Activated CD8-positive, alpha-beta T cell treated with anti-CD3 and anti-CD28 coated beads, Interleukin-2, amount 10 ng/mL, durations not matched to agents 7 days and 5 days (primary cell): ENCODE measurements around the gene NDE1. TPM values are rescaled to one million over a fixed set of nuclear protein-coding genes. Genes with fewer than 3 reads are reported as not detected.
A peak's percentile ranks its signal among the peaks of the same experiment; 100 is the strongest.

ENCODE experiments used
- ATAC-seq: fragments of 150-1000 bp; cut with Tn5 transposase; one replicate; pipeline ENCODE4 v1.10.0; 2021; ENCODE audit warnings: moderate library complexity
- CTCF ChIA-PET: fragments of 350-600 bp; sonication (Branson Sonifier 250); formaldehyde crosslinking; loops from one replicate; lab custom pipeline; 2021; ENCODE audit warnings: antibody characterized with exemption; lab: Charles Lee
- POLR2A ChIA-PET: fragments of 350-600 bp; sonication (Branson Sonifier 250); formaldehyde crosslinking; loops from one replicate; lab custom pipeline; 2021; ENCODE audit warnings: antibody characterized with exemption; lab: Charles Lee
- DNase-seq: peaks from one replicate; pipeline ENCODE4 v3.0.0-alpha.2; 2020
- H3K27ac Mint-ChIP-seq: one replicate; pipeline ENCODE4 v1.8.0; 2021; ENCODE audit warnings: mild to moderate bottlenecking, mixed read lengths
- H3K27me3 Mint-ChIP-seq: one replicate; pipeline ENCODE4 v1.8.0; 2021; ENCODE audit warnings: low read depth, mixed read lengths
- H3K36me3 Mint-ChIP-seq: one replicate; pipeline ENCODE4 v1.8.0; 2021; ENCODE audit warnings: low read depth, mixed read lengths
- H3K4me1 Mint-ChIP-seq: one replicate; pipeline ENCODE4 v1.8.0; 2021; ENCODE audit warnings: low read depth, mixed read lengths
- H3K4me3 Mint-ChIP-seq: one replicate; pipeline ENCODE4 v1.8.0; 2021; ENCODE audit warnings: mild to moderate bottlenecking, mixed read lengths
- H3K9me3 Mint-ChIP-seq: one replicate; pipeline ENCODE4 v1.8.0; 2022; ENCODE audit warnings: mixed read lengths; ENCODE audit not compliant: insufficient read depth
- total RNA-seq, 2 experiments: library from RNA; stranded (reverse); gene quantifications; one replicate each; pipeline ENCODE4 v1.2.3, GENCODE V29; 2021

Gene NDE1
- total RNA-seq, 2 experiments from 2014 or later: 140 to 141 TPM

DNA sequence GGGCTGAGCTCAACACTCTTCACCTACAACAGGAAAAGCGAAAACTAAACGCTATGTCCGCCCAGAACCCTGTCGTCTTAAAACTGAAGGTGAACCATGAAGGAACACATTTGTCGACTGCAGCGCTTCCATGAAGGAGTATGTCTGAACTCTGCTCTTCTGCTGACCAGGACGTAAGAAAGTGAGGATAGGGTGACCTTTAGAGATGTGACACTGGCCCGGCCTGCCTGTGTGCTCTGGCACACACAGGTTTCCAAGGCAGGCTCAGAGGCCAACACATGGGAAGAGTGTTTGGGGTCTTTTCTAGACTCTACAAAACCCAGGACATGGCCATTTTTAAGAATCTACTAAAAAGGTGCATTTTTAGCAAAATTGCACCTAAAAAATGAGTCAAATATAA is 28.2 kb upstream of the NDE1 start:
- peaks cover 50% of the 10 kb centered on the region for H3K36me3 Mint-ChIP-seq
- H3K9me3 Mint-ChIP-seq: no peaks in the 10 kb centered on the region
- ATAC-seq (no peak), DNase-seq (no peak)
- POLR2A ChIA-PET: no interaction called here
- H3K4me1 Mint-ChIP-seq: no peaks in the 10 kb centered on the region
- no peak overlapping the region for H3K27ac Mint-ChIP-seq
- H3K4me3 Mint-ChIP-seq: no peak overlapping the region
- H3K27me3 Mint-ChIP-seq: no peaks in the 10 kb centered on the region
- CTCF ChIA-PET: interaction anchor here (1.0 to 2.0 kb wide), 3 partner anchors 14 to 25 kb away, joined by 3 to 7 read pairs (median 5); partner anchors contain the start of gene MARF1

GRCh38 chr16:15631730-15632409 is 18.2 kb upstream of the NDE1 start:
- Mint-ChIP-seq H3K4me1 (peaks cover 22% of the 10 kb centered on the region), H3K4me3 (no peak overlapping the region), H3K9me3 (no peaks in the 10 kb centered on the region), H3K27ac (no peak overlapping the region), H3K27me3 (no peaks in the 10 kb centered on the region), H3K36me3 (peaks cover 68% of the 10 kb centered on the region)
- ChIA-PET POLR2A (no interaction called here), CTCF (interaction anchor here (0.8 to 3.7 kb wide), 2 partner anchors 11 to 21 kb away, joined by 3 to 16 read pairs; partner anchors contain the start of gene MARF1)
- DNase-seq (no peak), ATAC-seq (no peak)

DNA sequence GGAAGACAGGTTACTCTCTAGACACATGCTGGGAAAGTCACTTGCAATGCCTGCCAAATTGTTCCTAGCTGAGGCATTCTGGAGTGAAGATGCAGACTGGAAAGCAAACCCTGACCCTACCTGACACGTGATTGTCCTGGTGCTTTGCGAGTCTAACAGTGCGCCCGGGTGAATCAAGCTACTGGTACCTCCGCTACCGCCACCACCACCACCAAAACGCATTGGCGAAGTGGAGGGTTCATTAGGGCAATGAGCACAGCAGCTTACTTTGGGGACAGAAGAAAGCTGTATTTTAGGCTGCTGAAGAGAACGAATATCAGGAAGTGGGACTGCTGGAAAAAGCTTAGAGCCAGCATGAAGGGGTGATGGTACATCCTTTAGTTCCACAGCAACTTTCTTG is 14.1 kb upstream of the NDE1 start:
- Mint-ChIP-seq H3K4me1 (peaks cover 53% of the 10 kb centered on the region), H3K36me3 (peaks cover 80% of the 10 kb centered on the region), H3K27ac (peak overlapping the region; percentile 93), H3K27me3 (no peaks in the 10 kb centered on the region), H3K4me3 (peak overlapping the region; percentile 31), H3K9me3 (no peaks in the 10 kb centered on the region)
- no peak for DNase-seq
- POLR2A ChIA-PET: interaction anchor here (0.6 to 1.0 kb wide), 2 partner anchors 36 to 113 kb away, joined by 3 read pairs; no protein-coding TSS in a partner anchor
- no peak for ATAC-seq
- CTCF ChIA-PET: interaction anchor here (1.4 to 3.1 kb wide), 2 partner anchors 7 to 13 kb away, joined by 5 to 14 read pairs; partner anchors contain the start of gene MARF1

DNA sequence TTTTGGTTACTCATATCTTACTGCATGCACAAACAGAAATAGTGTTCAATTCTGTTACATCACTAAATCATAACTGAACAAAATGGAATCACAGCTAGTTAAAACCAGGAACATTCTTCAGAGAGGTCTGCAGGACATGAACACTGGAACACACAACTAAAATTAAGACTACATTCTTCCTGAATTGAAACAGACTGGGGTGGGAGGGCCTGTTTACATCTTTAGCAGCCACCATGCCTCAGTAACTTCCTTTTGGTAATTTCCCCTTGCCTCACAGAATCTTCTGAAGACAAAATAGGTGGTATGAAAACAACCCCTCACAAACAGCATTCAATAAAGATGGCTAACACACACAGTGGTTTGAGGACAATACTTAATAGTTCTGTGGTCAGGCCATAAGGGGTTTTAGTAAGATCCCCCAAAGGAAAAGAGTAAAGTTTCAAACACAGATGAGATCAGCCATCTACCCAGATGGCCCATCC is 13.6 kb upstream of the NDE1 start:
- Mint-ChIP-seq H3K27me3 (no peaks in the 10 kb centered on the region), H3K9me3 (no peaks in the 10 kb centered on the region), H3K27ac (peak overlapping the region; percentile 93), H3K4me3 (peak overlapping the region; percentile 27), H3K36me3 (peaks cover 77% of the 10 kb centered on the region), H3K4me1 (peaks cover 58% of the 10 kb centered on the region)
- POLR2A ChIA-PET: interaction anchor here (0.6 to 1.0 kb wide), 2 partner anchors 36 to 114 kb away, joined by 3 read pairs; no protein-coding TSS in a partner anchor
- CTCF ChIA-PET: interaction anchor here (1.4 kb wide), 1 partner anchor 14 kb away, joined by 5 read pairs; no protein-coding TSS in a partner anchor
- DNase-seq (no peak), ATAC-seq (peak; percentile 37)

DNA sequence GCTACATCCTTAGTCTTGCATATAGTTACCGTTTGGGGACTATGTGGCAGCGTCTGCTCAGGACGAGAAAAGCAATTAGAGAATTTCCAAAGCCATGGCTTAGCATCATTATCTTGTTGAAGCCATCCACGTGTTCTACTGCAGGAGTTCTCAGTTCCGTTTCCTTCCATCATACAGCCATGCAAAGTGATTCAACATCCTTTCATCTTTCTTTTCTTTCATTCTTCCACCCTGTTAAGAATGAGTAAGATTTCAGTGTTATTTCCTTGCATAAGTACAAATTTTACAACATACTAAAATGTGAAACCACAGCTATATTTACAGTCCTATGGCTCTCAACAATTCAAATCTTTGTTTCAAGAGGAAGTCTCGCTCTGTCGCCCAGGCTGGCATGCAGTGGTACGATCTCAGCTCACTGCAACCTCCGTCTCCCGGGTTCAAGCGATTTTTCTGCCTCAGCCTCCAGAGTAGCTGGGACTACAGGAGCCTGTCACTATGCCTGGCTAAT is 10.9 kb upstream of the NDE1 start:
- Mint-ChIP-seq H3K27me3 (no peaks in the 10 kb centered on the region), H3K9me3 (no peaks in the 10 kb centered on the region), H3K4me3 (peak overlapping the region; percentile 61), H3K36me3 (peaks cover 59% of the 10 kb centered on the region), H3K4me1 (peaks cover 72% of the 10 kb centered on the region), H3K27ac (peak overlapping the region; percentile 90)
- CTCF ChIA-PET: no interaction called here
- ATAC-seq: no peak
- POLR2A ChIA-PET: interaction anchor here (0.9 kb wide), 1 partner anchor 43 kb away, joined by 3 read pairs; no protein-coding TSS in a partner anchor
- no peak for DNase-seq

DNA sequence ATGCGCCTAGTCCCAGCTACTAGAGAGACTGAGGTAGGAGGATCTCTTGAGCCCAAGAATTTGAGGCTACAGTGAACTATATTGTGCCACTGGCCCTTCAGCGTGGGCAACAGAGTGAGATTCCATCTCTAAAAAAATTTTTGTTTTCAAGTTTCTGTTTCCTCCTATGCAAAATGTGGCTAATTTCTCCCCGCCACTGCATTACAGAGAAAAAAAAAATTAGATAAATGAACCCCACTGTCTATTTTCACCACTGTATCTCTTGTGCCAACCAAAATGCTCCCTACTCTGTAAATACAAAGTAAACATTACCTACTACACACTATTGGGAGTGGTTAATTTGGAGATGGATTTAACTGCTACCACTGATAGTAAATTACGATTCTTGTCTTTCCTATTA is 9.1 kb upstream of the NDE1 start:
- Mint-ChIP-seq H3K36me3 (peaks cover 42% of the 10 kb centered on the region), H3K27me3 (no peaks in the 10 kb centered on the region), H3K27ac (peak overlapping the region; percentile 95), H3K4me1 (peaks cover 64% of the 10 kb centered on the region), H3K4me3 (peak overlapping the region; percentile 94), H3K9me3 (no peaks in the 10 kb centered on the region)
- DNase-seq (no peak), ATAC-seq (no peak)
- ChIA-PET POLR2A (interaction anchor here (2.1 to 3.3 kb wide), 2 partner anchors 18 to 50 kb away, joined by 11 to 16 read pairs; no protein-coding TSS in a partner anchor), CTCF (interaction anchor here (1.1 to 3.9 kb wide), 5 partner anchors 6 to 213 kb away, joined by 4 to 17 read pairs (median 14); no protein-coding TSS in a partner anchor)

DNA sequence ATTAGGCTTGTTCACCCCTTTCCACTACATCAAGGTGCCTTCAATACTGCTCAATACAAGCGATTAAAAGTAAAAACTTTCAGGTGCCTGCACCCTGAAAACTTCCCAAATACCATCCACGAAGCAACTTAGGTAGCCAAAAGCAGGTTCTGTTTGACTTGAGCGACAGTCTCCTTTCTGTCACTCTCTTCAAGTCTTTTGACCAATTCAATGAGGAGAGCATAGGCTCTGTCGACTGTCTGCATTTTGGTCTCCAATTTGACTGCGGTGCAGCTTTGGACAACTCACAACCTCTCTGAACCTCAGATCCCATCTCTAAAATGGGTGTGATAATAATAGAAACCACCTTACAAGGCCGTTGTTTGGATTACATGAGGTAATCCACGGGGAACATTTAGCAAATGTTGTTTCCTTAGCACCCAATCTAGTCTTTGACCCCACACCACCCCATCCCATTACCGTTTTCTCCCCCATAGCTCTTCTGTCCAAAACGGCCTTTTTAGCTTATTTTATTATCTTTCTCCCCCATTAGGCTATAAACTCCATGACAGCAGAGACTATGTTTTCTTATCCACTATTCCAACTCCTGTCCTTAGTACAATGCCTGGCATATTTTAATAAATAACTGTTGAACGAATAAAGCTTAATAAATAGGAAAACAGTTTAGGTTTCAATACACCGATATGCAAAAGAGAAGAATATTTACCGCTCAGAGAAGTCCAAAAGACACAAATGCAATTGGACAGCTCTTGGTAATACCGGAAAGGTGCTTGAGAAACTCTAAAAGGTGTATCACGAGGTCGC is 8.1 kb upstream of the NDE1 start:
- H3K4me1 Mint-ChIP-seq: peaks cover 54% of the 10 kb centered on the region
- H3K4me3 Mint-ChIP-seq: peak overlapping the region; percentile 94
- H3K27ac Mint-ChIP-seq: peak overlapping the region; percentile 95
- H3K27me3 Mint-ChIP-seq: peaks cover 2% of the 10 kb centered on the region
- H3K36me3 Mint-ChIP-seq: peaks cover 32% of the 10 kb centered on the region
- ATAC-seq (no peak), DNase-seq (no peak)
- no peaks in the 10 kb centered on the region for H3K9me3 Mint-ChIP-seq
- POLR2A ChIA-PET: interaction anchor here (1.1 to 3.3 kb wide), 11 partner anchors 9 to 132 kb away, joined by 3 to 20 read pairs (median 5); no protein-coding TSS in a partner anchor
- CTCF ChIA-PET: interaction anchor here (0.7 to 3.9 kb wide), 22 partner anchors 7 to 214 kb away, joined by 3 to 27 read pairs (median 4); no protein-coding TSS in a partner anchor

- Mint-ChIP-seq H3K4me3 (peak overlapping the region; percentile 94), H3K4me1 (peaks cover 49% of the 10 kb centered on the region), H3K9me3 (no peaks in the 10 kb centered on the region), H3K27ac (peak overlapping the region; percentile 95), H3K36me3 (peaks cover 26% of the 10 kb centered on the region), H3K27me3 (peaks cover 4% of the 10 kb centered on the region)
- ChIA-PET CTCF (interaction anchor here (0.7 to 3.9 kb wide), 27 partner anchors 8 to 216 kb away, joined by 3 to 27 read pairs (median 4); no protein-coding TSS in a partner anchor), POLR2A (interaction anchor here (0.6 to 3.3 kb wide), 15 partner anchors 8 to 133 kb away, joined by 3 to 20 read pairs (median 4); no protein-coding TSS in a partner anchor)
- DNase-seq (peak; percentile 89), ATAC-seq (peak; percentile 79)
These were observed 7.4 kb upstream of the NDE1 start for GRCh38 chr16:15642557-15643047.

GRCh38 chr16:15643048-15643945 is 6.7 kb upstream of the NDE1 start, which contains the start of gene MARF1:
TSS of gene MARF1 (minus strand) at chr16:15643154. CDS start at chr16:15639233, 3,921 bp downstream.
- CTCF ChIA-PET: interaction anchor here (0.8 to 3.9 kb wide), 23 partner anchors 9 to 217 kb away, joined by 3 to 27 read pairs (median 4); no protein-coding TSS in a partner anchor
- H3K4me3 Mint-ChIP-seq: peak within 1 kb of the TSS; percentile 94
- DNase-seq (peak; percentile 99), ATAC-seq (peak; percentile 74)
- H3K27me3 Mint-ChIP-seq: peaks cover 4% of the 10 kb centered on the region
- peaks cover 19% of the 10 kb centered on the region for H3K36me3 Mint-ChIP-seq
- H3K4me1 Mint-ChIP-seq: peaks cover 49% of the 10 kb centered on the region
- H3K27ac Mint-ChIP-seq: peak within 1 kb of the TSS; percentile 95
- POLR2A ChIA-PET: interaction anchor here (0.6 to 3.3 kb wide), 15 partner anchors 8 to 134 kb away, joined by 3 to 20 read pairs (median 4); no protein-coding TSS in a partner anchor
- H3K9me3 Mint-ChIP-seq: no peaks in the 10 kb centered on the region

GRCh38 chr16:15643946-15644250 is 6.1 kb upstream of the NDE1 start:
- Mint-ChIP-seq H3K27ac (peak overlapping the region; percentile 95), H3K4me1 (peaks cover 43% of the 10 kb centered on the region), H3K4me3 (peak overlapping the region; percentile 94), H3K9me3 (no peaks in the 10 kb centered on the region), H3K27me3 (peaks cover 4% of the 10 kb centered on the region), H3K36me3 (peaks cover 13% of the 10 kb centered on the region)
- ChIA-PET POLR2A (interaction anchor here (1.3 to 3.3 kb wide), 5 partner anchors 9 to 53 kb away, joined by 3 to 20 read pairs (median 9); no protein-coding TSS in a partner anchor), CTCF (interaction anchor here (1.0 to 3.9 kb wide), 10 partner anchors 9 to 217 kb away, joined by 3 to 27 read pairs (median 10); no protein-coding TSS in a partner anchor)
- ATAC-seq (no peak), DNase-seq (no peak)
